ENCODE measurements around the gene PARN.

PARN gene

GRCh38 chr16:14485811-14486519 lies 144.1 kb downstream of the PARN start:
- Histone ChIP-seq H3K27ac (ENCODE audit: low read depth, low read length, severe bottlenecking) (peak overlapping the region; percentile 92), H3K4me3 (ENCODE audit: extremely low read depth, insufficient read depth, low read length, poor library complexity, severe bottlenecking) (no peak overlapping the region), H3K36me3 (ENCODE audit: control insufficient read depth, insufficient read depth, low read length) (peaks cover 14% of the 10 kb centered on the region), H3K9me3 (ENCODE audit: control insufficient read depth, low read length) (no peaks in the 10 kb centered on the region), H3K4me1 (ENCODE audit: control insufficient read depth, insufficient read depth, low read length, poor library complexity, severe bottlenecking) (peaks cover 15% of the 10 kb centered on the region)
- 90 to 92% methylated on average over 12 to 14 of the region's 16 CpGs for WGBS, 2 experiments (ENCODE audit: insufficient coverage in 2 of 2)

- Histone ChIP-seq H3K27ac (ENCODE audit: low read depth, low read length, severe bottlenecking) (peak overlapping the region; percentile 46), H3K36me3 (ENCODE audit: control insufficient read depth, insufficient read depth, low read length) (peaks cover 16% of the 10 kb centered on the region), H3K9me3 (ENCODE audit: control insufficient read depth, low read length) (no peaks in the 10 kb centered on the region), H3K4me1 (ENCODE audit: control insufficient read depth, insufficient read depth, low read length, poor library complexity, severe bottlenecking) (peaks cover 15% of the 10 kb centered on the region), H3K4me3 (ENCODE audit: extremely low read depth, insufficient read depth, low read length, poor library complexity, severe bottlenecking) (no peak overlapping the region)
- WGBS, 2 experiments (ENCODE audit: insufficient coverage in 2 of 2), result 100% methylated on average over 1 of the region's 2 CpGs; no CpG with 5 or more reads in 1 of the 2 experiments
Measured at GRCh38 chr16:14485121-14485551, 144.9 kb downstream of the PARN start.

GRCh38 chr16:14483819-14484385 lies 146.2 kb downstream of the PARN start:
- Histone ChIP-seq H3K9me3 (ENCODE audit: control insufficient read depth, low read length) (peaks cover 2% of the 10 kb centered on the region), H3K4me3 (ENCODE audit: extremely low read depth, insufficient read depth, low read length, poor library complexity, severe bottlenecking) (no peak overlapping the region), H3K36me3 (ENCODE audit: control insufficient read depth, insufficient read depth, low read length) (peaks cover 21% of the 10 kb centered on the region), H3K4me1 (ENCODE audit: control insufficient read depth, insufficient read depth, low read length, poor library complexity, severe bottlenecking) (peaks cover 15% of the 10 kb centered on the region), H3K27ac (ENCODE audit: low read depth, low read length, severe bottlenecking) (no peak overlapping the region)
- 79 to 80% methylated on average over 5 to 6 of the region's 6 CpGs for WGBS, 2 experiments (ENCODE audit: insufficient coverage in 2 of 2)

GRCh38 chr16:14476183-14476582 lies 153.9 kb downstream of the PARN start:
- WGBS, 2 experiments (ENCODE audit: insufficient coverage in 2 of 2), result 50% methylated on average over 1 of the region's 1 CpG; no CpG with 5 or more reads in 1 of the 2 experiments
- Histone ChIP-seq H3K4me1 (ENCODE audit: control insufficient read depth, insufficient read depth, low read length, poor library complexity, severe bottlenecking) (no peaks in the 10 kb centered on the region), H3K4me3 (ENCODE audit: extremely low read depth, insufficient read depth, low read length, poor library complexity, severe bottlenecking) (no peak overlapping the region), H3K27ac (ENCODE audit: low read depth, low read length, severe bottlenecking) (no peak overlapping the region), H3K36me3 (ENCODE audit: control insufficient read depth, insufficient read depth, low read length) (peaks cover 24% of the 10 kb centered on the region), H3K9me3 (ENCODE audit: control insufficient read depth, low read length) (peaks cover 9% of the 10 kb centered on the region)

GRCh38 chr16:14475370-14476139 lies 154.5 kb downstream of the PARN start:
- H3K4me3 ChIP-seq (ENCODE audit: extremely low read depth, insufficient read depth, low read length, poor library complexity, severe bottlenecking), result no peak overlapping the region
- peaks cover 9% of the 10 kb centered on the region for H3K9me3 ChIP-seq (ENCODE audit: control insufficient read depth, low read length)
- H3K4me1 ChIP-seq (ENCODE audit: control insufficient read depth, insufficient read depth, low read length, poor library complexity, severe bottlenecking), result no peaks in the 10 kb centered on the region
- WGBS, 2 experiments (ENCODE audit: insufficient coverage in 2 of 2), result 72 to 73% methylated on average over 3 of the region's 7 CpGs
- H3K27ac ChIP-seq (ENCODE audit: low read depth, low read length, severe bottlenecking), result no peak overlapping the region
- peaks cover 24% of the 10 kb centered on the region for H3K36me3 ChIP-seq (ENCODE audit: control insufficient read depth, insufficient read depth, low read length)

GRCh38 chr16:14473488-14473887 lies 156.6 kb downstream of the PARN start:
- no peaks in the 10 kb centered on the region for H3K4me1 ChIP-seq (ENCODE audit: control insufficient read depth, insufficient read depth, low read length, poor library complexity, severe bottlenecking)
- peaks cover 12% of the 10 kb centered on the region for H3K36me3 ChIP-seq (ENCODE audit: control insufficient read depth, insufficient read depth, low read length)
- H3K9me3 ChIP-seq (ENCODE audit: control insufficient read depth, low read length), result peaks cover 3% of the 10 kb centered on the region
- no peak overlapping the region for H3K27ac ChIP-seq (ENCODE audit: low read depth, low read length, severe bottlenecking)
- 87 to 93% methylated on average over 3 of the region's 5 CpGs for WGBS, 2 experiments (ENCODE audit: insufficient coverage in 2 of 2)
- H3K4me3 ChIP-seq (ENCODE audit: extremely low read depth, insufficient read depth, low read length, poor library complexity, severe bottlenecking), result no peak overlapping the region

- H3K36me3 ChIP-seq (ENCODE audit: control insufficient read depth, insufficient read depth, low read length), result peaks cover 6% of the 10 kb centered on the region
- WGBS, 2 experiments (ENCODE audit: insufficient coverage in 2 of 2), result 100% methylated on average over 2 of the region's 2 CpGs; no CpG with 5 or more reads in 1 of the 2 experiments
- H3K4me3 ChIP-seq (ENCODE audit: extremely low read depth, insufficient read depth, low read length, poor library complexity, severe bottlenecking), result no peak overlapping the region
- H3K4me1 ChIP-seq (ENCODE audit: control insufficient read depth, insufficient read depth, low read length, poor library complexity, severe bottlenecking), result no peaks in the 10 kb centered on the region
- no peak overlapping the region for H3K27ac ChIP-seq (ENCODE audit: low read depth, low read length, severe bottlenecking)
- no peaks in the 10 kb centered on the region for H3K9me3 ChIP-seq (ENCODE audit: control insufficient read depth, low read length)
Measured at GRCh38 chr16:14472357-14472756, 157.7 kb downstream of the PARN start.

- Histone ChIP-seq H3K4me3 (ENCODE audit: extremely low read depth, insufficient read depth, low read length, poor library complexity, severe bottlenecking) (no peak overlapping the region), H3K9me3 (ENCODE audit: control insufficient read depth, low read length) (no peaks in the 10 kb centered on the region), H3K4me1 (ENCODE audit: control insufficient read depth, insufficient read depth, low read length, poor library complexity, severe bottlenecking) (no peaks in the 10 kb centered on the region), H3K27ac (ENCODE audit: low read depth, low read length, severe bottlenecking) (no peak overlapping the region), H3K36me3 (ENCODE audit: control insufficient read depth, insufficient read depth, low read length) (peaks cover 6% of the 10 kb centered on the region)
- WGBS, 2 experiments (ENCODE audit: insufficient coverage in 2 of 2), result 80 to 100% methylated on average over 1 of the region's 2 CpGs
Measured at GRCh38 chr16:14470788-14471187, 159.3 kb downstream of the PARN start.

- H3K27ac ChIP-seq (ENCODE audit: low read depth, low read length, severe bottlenecking), result no peak overlapping the region
- 100% methylated on average over 1 of the region's 3 CpGs; no CpG with 5 or more reads in 1 of the 2 experiments for WGBS, 2 experiments (ENCODE audit: insufficient coverage in 2 of 2)
Measured at GRCh38 chr16:14465799-14466198, 164.3 kb downstream of the PARN start.

GRCh38 chr16:14464796-14465195 lies 165.3 kb downstream of the PARN start:
- Histone ChIP-seq H3K9me3 (ENCODE audit: control insufficient read depth, low read length) (peaks cover 17% of the 10 kb centered on the region), H3K36me3 (ENCODE audit: control insufficient read depth, insufficient read depth, low read length) (peaks cover 4% of the 10 kb centered on the region), H3K4me3 (ENCODE audit: extremely low read depth, insufficient read depth, low read length, poor library complexity, severe bottlenecking) (no peak overlapping the region), H3K4me1 (ENCODE audit: control insufficient read depth, insufficient read depth, low read length, poor library complexity, severe bottlenecking) (no peaks in the 10 kb centered on the region), H3K27ac (ENCODE audit: low read depth, low read length, severe bottlenecking) (no peak overlapping the region)
- 94 to 100% methylated on average over 1 to 2 of the region's 2 CpGs for WGBS, 2 experiments (ENCODE audit: insufficient coverage in 2 of 2)

More at GRCh38 chr16:14465799-14466198, 164.3 kb downstream of the PARN start:
- Histone ChIP-seq H3K9me3 (ENCODE audit: control insufficient read depth, low read length) (peaks cover 17% of the 10 kb centered on the region), H3K36me3 (ENCODE audit: control insufficient read depth, insufficient read depth, low read length) (peaks cover 4% of the 10 kb centered on the region), H3K4me3 (ENCODE audit: extremely low read depth, insufficient read depth, low read length, poor library complexity, severe bottlenecking) (no peak overlapping the region), H3K4me1 (ENCODE audit: control insufficient read depth, insufficient read depth, low read length, poor library complexity, severe bottlenecking) (no peaks in the 10 kb centered on the region)

Measured in mesodermal cell (in vitro differentiated cells).